K562 (cell line): ENCODE data around the gene MAP4K4. TPM values are rescaled to one million over a fixed set of nuclear protein-coding genes. Genes with fewer than 3 reads are reported as not detected.
A peak's percentile ranks its signal among the peaks of the same experiment; 100 is the strongest.

Source experiments
- ARID1B ChIP-seq: fragments of 450-650 bp; IDR thresholded peaks from 2 replicates; pipeline ENCODE4 v1.6.1; 2016; ENCODE audit warnings: antibody characterized with exemption, mild to moderate bottlenecking, inconsistent platforms
- DDX20 ChIP-seq: fragments of 450-650 bp; IDR thresholded peaks from 2 replicates; pipeline ENCODE4 v1.6.1; 2016; ENCODE audit warnings: missing genetic modification characterization, low read depth, mild to moderate bottlenecking, missing compliant biosample characterization, moderate library complexity
- DEAF1 ChIP-seq: fragments of 450-650 bp; formaldehyde crosslinking; IDR thresholded peaks from 2 replicates; pipeline ENCODE4 v1.4.0; 2020; ENCODE audit warnings: mild to moderate bottlenecking, moderate library complexity
- EP300 ChIP-seq: IDR thresholded peaks from 2 replicates; pipeline ENCODE4 v1.6.1; 2012; ENCODE audit warnings: low read length, improper control_type of control experiment
- PPARD ChIP-seq: fragments of 250-450 bp; sonication (Bioruptor Pico); IDR thresholded peaks from 2 replicates; pipeline ENCODE4 v1.8.0; 2022; ENCODE audit warnings: inconsistent platforms, mild to moderate bottlenecking, moderate library complexity
- PTRF ChIP-seq: fragments of 450-650 bp; IDR thresholded peaks from 2 replicates; pipeline ENCODE4 v1.6.1; 2016; ENCODE audit warnings: mild to moderate bottlenecking, missing genetic modification characterization, missing compliant biosample characterization
- ZFP30 ChIP-seq: fragments of 250-450 bp; sonication (Bioruptor Pico); IDR thresholded peaks from 2 replicates; pipeline ENCODE4 v1.8.0; 2022; ENCODE audit warnings: moderate library complexity, mild to moderate bottlenecking, inconsistent platforms, borderline replicate concordance
- ZNF311 ChIP-seq: fragments of 250-450 bp; sonication (Bioruptor Pico); IDR thresholded peaks from 2 replicates; pipeline ENCODE4 v1.4.0; 2020; ENCODE audit warnings: mild to moderate bottlenecking, moderate library complexity
- ZNF324 ChIP-seq: fragments of 250-450 bp; sonication (Bioruptor Pico); IDR thresholded peaks from 2 replicates; pipeline ENCODE4 v1.4.0; 2020; ENCODE audit warnings: mild to moderate bottlenecking
- ZNF592 ChIP-seq: fragments of 450-650 bp; IDR thresholded peaks from 2 replicates; pipeline ENCODE4 v1.6.1; 2017; ENCODE audit warnings: antibody characterized with exemption, mild to moderate bottlenecking
- polyA plus RNA-seq, 8 experiments: library from polyadenylated mRNA; depleted of rRNA in 4 of 8; stranded (reverse) in 5 of 8; unstranded in 3 of 8; fragments of >200 nt; fragmentation: Nextera tagmentation in 2 of 8; fragmentation: Illumina TruSeq in 1 of 8; extraction: Ambion mirVana in 2 of 8; extraction: Trizol in 1 of 8; gene quantifications; 2 replicates each; pipeline versions ENCODE4 v1.2.1 to v1.2.3, GENCODE V29; 2011 to 2014; ENCODE audit warnings: inconsistent platforms in 1 of 8, missing spikeins in 1 of 8
- total RNA-seq, 7 experiments: library from RNA; depleted of rRNA in 6 of 7; stranded (reverse); fragments of >200 nt in 6 of 7; fragmentation: Illumina TruSeq in 2 of 7; extraction: Trizol in 2 of 7; gene quantifications; 2 replicates each; pipeline versions ENCODE4 v1.2.1 to v1.2.3, GENCODE V29; 2011 to 2021; ENCODE audit warnings: low replicate concordance in 1 of 7

The MAP4K4 gene
- total and polyA plus RNA-seq, 9 of the 15 experiments (the other 6 are each of a cell fraction or from before 2014, with no cell fraction given), result 7.6 to 76.4 (median 50.6) TPM

GRCh38 chr2:101689114-101689825, 8.2 kb upstream of the MAP4K4 start (continued):
- TF ChIP-seq ZNF592, result 0 out of 2 replicates have a peak, but pooled peaks have one; percentile 22
- TF ChIP-seq ZNF311 (CRISPR knock-in tag), result no peak
- TF ChIP-seq DEAF1 (CRISPR knock-in tag), result no peak
- TF ChIP-seq EP300, result peak; percentile 76; the same call in 1 of the 2 replicates
- TF ChIP-seq ARID1B, result peak; percentile 90
- TF ChIP-seq DDX20, result no peak
- TF ChIP-seq PTRF, result no peak
- no peak for TF ChIP-seq ZFP30 (CRISPR knock-in tag)
- TF ChIP-seq ZNF324 (CRISPR knock-in tag), result no peak
- no peak for TF ChIP-seq PPARD (CRISPR knock-in tag)
